A549 (cell line): Measurements from ENCODE around the gene TYW1. TPM values are rescaled to one million over a fixed set of nuclear protein-coding genes. Genes with fewer than 3 reads are reported as not detected.
"Not testable (repeated sequence)": the region's sequence is repeated elsewhere in the genome, so short reads cannot be mapped to it uniquely, and the experiment has no call there.

Experiments
- ATAC-seq, 2 experiments: fragments of 200-7000 bp in 1 of 2; fragments of >200 bp in 1 of 2; cut with Nextera tagmentation in 1 of 2; cut with Tn5 transposase in 1 of 2; 3 replicates each; pipeline versions ENCODE4 v1.8.0 to v1.9.1; 2018 to 2020; ENCODE audit warnings: mild to moderate bottlenecking in 1 of 2, moderate library complexity in 1 of 2
- CTCF ChIA-PET: fragments of 300-600 bp; sonication (Branson Sonifier 250); formaldehyde crosslinking; extraction: SDS; loops from one replicate; lab custom pipeline; 2021; ENCODE audit warnings: antibody characterized with exemption, inconsistent platforms; lab: Yijun Ruan, JAX
- POLR2A ChIA-PET: fragments of 350-600 bp; formaldehyde crosslinking; extraction: SDS; loops from one replicate; lab custom pipeline; 2021; ENCODE audit warnings: antibody characterized with exemption, inconsistent platforms; lab: Yijun Ruan, JAX
- DNase-seq, 2 experiments: peaks; one replicate each; pipeline versions ENCODE4 v3.0.0 to v3.0.0-alpha.2; 2011 to 2016; ENCODE audit warnings: low read depth in 1 of 2, low spot score in 1 of 2
- FAIRE-seq: peaks from 2 replicates; lab custom pipeline; 2011; peaks lifted over from hg19 to GRCh38; lab: Jason Lieb, UNC
- H3K27ac ChIP-seq, 2 experiments: fragments of >200 bp; sonication (Bioruptor Twin); formaldehyde crosslinking; 3 replicates each; pipeline ENCODE4 v1.5.1; 2016 to 2017
- H3K4me1 ChIP-seq: fragments of >200 bp; sonication (Bioruptor Twin); formaldehyde crosslinking; 3 replicates; pipeline ENCODE4 v1.6.1; 2016
- H3K4me2 ChIP-seq: fragments of >200 bp; sonication (Bioruptor Twin); formaldehyde crosslinking; 3 replicates; pipeline ENCODE4 v1.6.1; 2016
- H3K4me3 ChIP-seq: fragments of >200 bp; sonication (Bioruptor Twin); formaldehyde crosslinking; 3 replicates; pipeline ENCODE4 v1.5.1; 2016
- H3K9me3 ChIP-seq: fragments of >200 bp; sonication (Bioruptor Twin); formaldehyde crosslinking; 3 replicates; pipeline ENCODE4 v1.6.1; 2016
- EHMT2 ChIP-seq: fragments of 200-600 bp; sonication (generic); IDR thresholded peaks from 2 replicates; pipeline ENCODE4 v1.6.1; 2016; ENCODE audit warnings: antibody characterized with exemption, low read depth, mild to moderate bottlenecking, moderate library complexity
- FOSL2 ChIP-seq, 2 experiments: fragments of 450-650 bp in 1 of 2; fragments of >200 bp in 1 of 2; sonication (Bioruptor Twin) in 1 of 2; formaldehyde crosslinking; IDR thresholded peaks; 2 replicates each; pipeline versions ENCODE4 v1.5.0 to v1.6.1; 2016 to 2020; ENCODE audit warnings: mild to moderate bottlenecking in 1 of 2, moderate library complexity in 1 of 2
- PHF8 ChIP-seq: fragments of 200-600 bp; sonication (generic); IDR thresholded peaks from 2 replicates; pipeline ENCODE4 v1.6.1; 2016; ENCODE audit warnings: low read depth, mild to moderate bottlenecking, antibody characterized with exemption, moderate library complexity, borderline replicate concordance
- POLR2A ChIP-seq: IDR thresholded peaks from 2 replicates; pipeline ENCODE4 v1.6.1; 2012; ENCODE audit warnings: mild to moderate bottlenecking, low read length
- POLR2AphosphoS2 ChIP-seq: conservative IDR thresholded peaks from 2 replicates; pipeline ENCODE4 v1.6.1; 2012; ENCODE audit warnings: low read length, improper control_type of control experiment, inconsistent platforms
- RCOR1 ChIP-seq: fragments of 150-350 bp; IDR thresholded peaks from 2 replicates; pipeline ENCODE4 v1.6.1; 2014; ENCODE audit warnings: antibody characterized with exemption, low read length, low read depth
- RFX5 ChIP-seq: fragments of 450-650 bp; IDR thresholded peaks from 2 replicates; pipeline ENCODE4 v1.7.1; 2014; ENCODE audit warnings: antibody characterized with exemption, mild to moderate bottlenecking, moderate library complexity
- ZC3H11A ChIP-seq: fragments of 450-650 bp; IDR thresholded peaks from 2 replicates; pipeline ENCODE4 v1.6.1; 2014; ENCODE audit warnings: antibody characterized with exemption, mild to moderate bottlenecking
- whole genome bisulfite sequencing: methylation state at CpG from one replicate; pipeline ENCODE4 v1.1.6; 2017; ENCODE audit errors: missing lambda C conversion rate; 5-methylcytosine and 5-hydroxymethylcytosine counted together
- polyA plus RNA-seq, 4 experiments: library from polyadenylated mRNA; depleted of rRNA in 3 of 4; stranded (reverse); fragments of >200 nt; fragmentation: RNase III in 1 of 4; extraction: RNeasy Plus Mini Kit Qiagen cat#74134 plus additional on column Dnase treatment in 1 of 4; gene quantifications; 2 replicates in 3 of 4; 3 replicates in 1 of 4; pipeline ENCODE4 v1.2.3, GENCODE V29; 2011 to 2017

The TYW1 gene
- polyA plus RNA-seq, 2 of the 4 experiments (the other 2 are of a cell fraction): 15.3 to 26.9 TPM

DNA sequence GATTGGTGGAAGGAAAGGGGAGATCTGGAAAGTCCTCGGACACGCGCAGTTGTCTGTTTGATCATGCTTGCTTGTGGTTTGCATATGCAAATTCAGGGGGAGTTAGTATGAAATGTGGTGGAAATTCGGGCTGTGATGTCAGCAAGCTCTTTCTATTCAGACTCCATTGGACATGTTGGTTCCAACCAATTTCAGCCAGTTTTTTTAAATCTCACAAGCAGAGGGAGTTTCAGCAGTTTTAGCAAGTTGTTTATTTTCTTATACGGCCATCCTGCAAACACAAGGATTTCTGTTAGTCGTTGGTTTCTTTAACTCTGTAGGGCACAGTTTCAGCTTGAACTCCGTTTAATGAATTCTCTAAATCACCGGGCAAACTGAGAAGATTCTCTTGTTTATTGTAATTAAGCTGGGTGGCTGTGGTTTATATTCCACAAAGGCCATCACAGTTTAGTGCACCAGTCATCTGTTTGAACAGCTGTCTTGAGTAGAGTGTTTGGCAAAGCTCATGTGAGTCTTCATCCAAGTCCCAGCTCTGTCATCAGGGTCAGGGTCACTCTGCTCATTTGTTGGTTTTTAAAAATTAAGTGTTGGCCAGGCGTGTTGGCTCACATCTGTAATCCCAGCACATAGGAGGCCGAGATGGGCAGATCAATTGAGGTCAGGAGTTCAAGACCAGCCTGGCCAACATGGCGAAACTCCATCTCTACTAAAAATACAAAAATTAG is 196.4 kb downstream of the TYW1 start:
- DNase-seq, H3K4me3 ChIP-seq, H3K4me1 ChIP-seq, H3K9me3 ChIP-seq, CTCF ChIA-PET, FAIRE-seq, H3K27ac ChIP-seq, ATAC-seq, POLR2A ChIA-PET, H3K4me2 ChIP-seq: not testable (repeated sequence)
- WGBS: 82% methylated on average over 11 of the region's 11 CpGs

DNA sequence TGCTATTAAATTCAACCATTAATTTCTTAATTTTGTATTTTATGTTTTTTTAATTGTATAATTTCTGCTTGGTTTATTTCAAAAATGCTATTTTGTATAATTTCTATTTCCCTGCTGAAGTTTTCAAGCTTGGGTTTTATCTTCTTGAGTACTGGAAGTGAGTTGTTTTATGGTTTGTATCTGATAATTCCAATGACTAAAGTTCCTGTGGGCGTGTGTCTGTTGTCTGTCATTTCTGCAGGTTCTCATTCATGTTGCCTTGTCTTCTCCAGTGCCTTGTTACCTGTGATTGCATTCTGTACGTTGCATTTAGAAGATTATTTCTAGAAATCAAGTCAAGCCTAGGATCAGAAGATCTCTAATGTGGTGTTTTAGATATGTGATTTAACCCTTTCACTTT is 199.5 kb downstream of the TYW1 start:
- ATAC-seq, H3K4me1 ChIP-seq, FAIRE-seq, DNase-seq, H3K9me3 ChIP-seq, H3K4me2 ChIP-seq, H3K27ac ChIP-seq, POLR2A ChIA-PET, H3K4me3 ChIP-seq, CTCF ChIA-PET: not testable (repeated sequence)
- 38% methylated on average over 2 of the region's 2 CpGs for WGBS

DNA sequence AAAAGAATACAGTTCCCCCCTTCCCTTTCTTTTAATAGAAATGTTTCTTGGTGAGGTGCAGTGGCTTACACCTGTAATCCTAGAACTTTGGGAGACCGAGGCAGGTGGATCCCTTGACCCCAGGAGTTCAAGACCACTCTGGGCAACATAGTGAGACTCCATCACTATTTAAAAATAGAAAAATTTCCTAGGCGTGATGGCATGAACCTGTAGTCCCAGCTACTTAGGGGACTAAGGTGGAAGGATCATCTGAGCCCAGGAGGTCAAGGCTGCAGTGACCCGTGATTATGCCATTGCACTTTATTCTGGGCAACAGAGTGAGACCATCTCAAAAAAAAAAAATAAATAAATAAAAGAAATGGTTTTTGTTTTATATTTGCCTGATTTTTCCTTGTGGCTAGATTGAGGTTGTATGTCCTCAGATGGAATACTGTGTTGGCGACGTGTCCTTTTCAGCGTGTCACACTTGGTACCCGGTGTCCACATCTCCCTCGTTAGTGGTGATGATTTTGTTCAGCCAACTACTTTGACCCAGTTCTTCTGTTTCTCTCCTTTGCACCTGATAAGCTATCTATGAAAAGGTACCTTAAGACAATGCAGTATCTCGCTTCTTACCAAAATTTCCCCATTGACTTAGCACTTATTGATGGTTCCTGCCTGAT is 202.4 kb downstream of the TYW1 start:
- FAIRE-seq, H3K4me3 ChIP-seq, CTCF ChIA-PET, ATAC-seq, DNase-seq, H3K9me3 ChIP-seq, H3K27ac ChIP-seq, POLR2A ChIA-PET, H3K4me2 ChIP-seq, H3K4me1 ChIP-seq: not testable (repeated sequence)
- WGBS: 88% methylated on average over 9 of the region's 9 CpGs

DNA sequence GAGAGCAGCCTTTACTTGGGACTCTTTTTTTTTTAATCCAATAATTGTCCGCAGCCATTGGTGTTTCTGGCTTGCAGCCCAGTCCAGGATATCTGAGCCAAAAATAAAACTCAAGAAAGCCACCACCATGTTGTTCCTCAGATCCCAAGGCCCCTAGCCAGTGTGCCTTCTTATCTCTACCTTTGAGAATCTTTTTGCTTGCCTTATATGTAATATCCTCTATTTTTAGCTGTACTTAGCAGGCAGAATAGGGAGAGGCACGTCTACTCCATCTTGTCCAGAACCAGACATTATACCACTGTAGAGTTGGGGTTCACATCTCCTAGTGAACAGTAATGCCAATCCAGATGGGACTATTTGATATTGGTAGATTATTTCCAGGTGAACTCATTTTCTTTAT is 209.1 kb downstream of the TYW1 start:
- H3K4me3 ChIP-seq, H3K4me1 ChIP-seq, CTCF ChIA-PET, POLR2A ChIA-PET, H3K27ac ChIP-seq, H3K4me2 ChIP-seq, ATAC-seq, H3K9me3 ChIP-seq, DNase-seq: not testable (repeated sequence)
- 86% methylated on average over 2 of the region's 2 CpGs for WGBS
- FAIRE-seq: peak; percentile 67

DNA sequence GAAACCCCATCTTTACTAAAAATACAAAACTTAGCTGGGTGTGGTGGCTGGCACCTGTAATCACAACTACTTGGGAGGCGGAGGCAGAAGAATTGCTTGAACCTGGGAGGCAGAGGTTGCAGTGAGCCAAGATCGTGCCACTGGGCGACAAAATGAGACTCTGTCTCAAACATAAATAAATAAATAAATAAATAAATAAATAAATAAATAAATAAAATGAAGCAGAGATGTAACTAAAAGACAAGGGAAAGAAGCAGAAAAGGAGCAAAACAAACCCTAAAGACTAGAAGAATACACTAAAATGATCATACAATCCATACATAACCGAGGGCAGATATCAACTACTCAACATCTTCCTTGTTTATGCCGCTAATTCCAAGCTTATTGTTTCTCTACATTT is 209.8 kb downstream of the TYW1 start:
- Histone ChIP-seq H3K4me3 (no peak overlapping the region), H3K4me2 (no peak overlapping the region), H3K4me1 (no peaks in the 10 kb centered on the region), H3K27ac (no peak overlapping the region), H3K9me3 (no peaks in the 10 kb centered on the region)
- DNase-seq (no peak), FAIRE-seq (no peak), ATAC-seq (no peak)
- WGBS: 97% methylated on average over 5 of the region's 5 CpGs
- ChIA-PET POLR2A (no interaction called here), CTCF (no interaction called here)
- TF ChIP-seq POLR2A (no peak), EHMT2 (no peak), PHF8 (no peak), POLR2AphosphoS2 (no peak), RFX5 (no peak), FOSL2 (IDR thresholded peaks at IDR 0.05) (no peak), FOSL2 (CRISPR knock-in tag; IDR thresholded peaks at IDR 0.05) (no peak), ZC3H11A (peak; percentile 96), RCOR1 (no peak)

DNA sequence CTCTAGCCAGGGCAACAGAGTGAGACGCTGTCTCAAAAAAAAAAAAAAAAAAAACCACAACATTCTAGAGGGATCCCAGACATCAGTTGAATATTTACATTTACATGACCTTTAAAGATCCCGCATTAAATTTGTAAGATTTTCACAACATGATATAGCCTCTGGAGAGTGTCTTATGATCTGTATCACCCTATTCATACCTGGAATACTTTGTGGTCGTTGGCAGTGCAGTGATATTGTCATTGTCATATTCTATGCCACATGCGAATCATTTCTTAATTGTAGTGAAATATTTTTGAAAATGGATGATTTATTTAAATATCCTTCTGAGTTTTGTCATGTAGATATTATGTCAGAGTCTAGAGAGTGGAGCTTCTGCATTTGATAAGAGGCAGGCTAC is 212.0 kb downstream of the TYW1 start:
- FAIRE-seq, ATAC-seq, H3K4me1 ChIP-seq, H3K4me2 ChIP-seq, H3K27ac ChIP-seq, POLR2A ChIA-PET, DNase-seq, H3K9me3 ChIP-seq, H3K4me3 ChIP-seq, CTCF ChIA-PET: not testable (repeated sequence)
- WGBS: 65% methylated on average over 4 of the region's 4 CpGs
